PC-3 (cell line): ENCODE data around the gene LITAF. TPM values are rescaled to one million over a fixed set of nuclear protein-coding genes. Genes with fewer than 3 reads are reported as not detected.

Experiments
- ATAC-seq: fragments of 200-7000 bp; cut with Tn5 transposase; 2 replicates; pipeline ENCODE4 v1.9.1; 2020; ENCODE audit warnings: mild to moderate bottlenecking, moderate library complexity
- BruUV-seq: library from RNA; stranded (reverse); fragments of 400-500 nt; replicated peaks from 2 replicates; lab custom pipeline; 2021; lab: Mats Ljungman, UMichigan
- CTCF ChIA-PET: fragments of 300-600 bp; sonication (Branson Sonifier 250); formaldehyde crosslinking; loops from one replicate; lab custom pipeline; 2022; ENCODE audit warnings: antibody characterized with exemption; lab: Charles Lee
- POLR2A ChIA-PET: fragments of 300-600 bp; sonication (Branson Sonifier 250); formaldehyde crosslinking; loops from one replicate; lab custom pipeline; 2022; ENCODE audit warnings: antibody characterized with exemption; ENCODE audit not compliant: unreplicated experiment; lab: Charles Lee
- DNase-seq: peaks from one replicate; pipeline ENCODE4 v3.0.0-alpha.2; 2015
- H2AFZ ChIP-seq: fragments of 300-600 bp; sonication (generic); 2 replicates; pipeline ENCODE4 v1.6.0; 2016; ENCODE audit warnings: antibody characterized with exemption, low read length
- H3F3A ChIP-seq: fragments of 300-600 bp; sonication (generic); one replicate; pipeline ENCODE4 v1.6.0; 2017; ENCODE audit warnings: antibody characterized with exemption, low read length, control low read depth, mild to moderate bottlenecking; ENCODE audit not compliant: unreplicated experiment
- H3K27ac ChIP-seq: fragments of 300-600 bp; sonication (generic); 2 replicates; pipeline ENCODE4 v1.5.1; 2016; ENCODE audit warnings: mild to moderate bottlenecking, low read length
- H3K27me3 ChIP-seq: fragments of 300-600 bp; sonication (generic); 2 replicates; pipeline ENCODE4 v1.6.1; 2016; ENCODE audit warnings: low read length, mixed read lengths
- H3K36me3 ChIP-seq: fragments of 300-600 bp; sonication (generic); 2 replicates; pipeline ENCODE4 v1.6.1; 2016; ENCODE audit warnings: low read depth, mixed run types, low read length, mixed read lengths
- H3K4me1 ChIP-seq: fragments of 300-600 bp; sonication (generic); 2 replicates; pipeline ENCODE4 v1.5.1; 2016; ENCODE audit warnings: low read length; ENCODE audit not compliant: insufficient read depth
- H3K4me2 ChIP-seq: fragments of 300-600 bp; sonication (generic); 2 replicates; pipeline ENCODE4 v1.6.0; 2016; ENCODE audit warnings: low read length
- H3K4me3 ChIP-seq: fragments of 300-600 bp; sonication (generic); 2 replicates; pipeline ENCODE4 v1.5.1; 2016; ENCODE audit warnings: mild to moderate bottlenecking, low read length, mixed read lengths
- H3K79me2 ChIP-seq: fragments of 300-600 bp; sonication (generic); 2 replicates; pipeline ENCODE4 v1.6.1; 2017; ENCODE audit warnings: low read length, mixed read lengths
- H3K9ac ChIP-seq: fragments of 300-600 bp; sonication (generic); 2 replicates; pipeline ENCODE4 v1.6.0; 2016; ENCODE audit warnings: mild to moderate bottlenecking, low read length
- H3K9me2 ChIP-seq: fragments of 300-600 bp; sonication (generic); replicated peaks from 2 replicates; pipeline ENCODE4 v1.6.1; 2016; ENCODE audit warnings: mixed run types, low read length, mixed read lengths
- H3K9me3 ChIP-seq: fragments of 300-600 bp; sonication (generic); 2 replicates; pipeline ENCODE4 v1.6.1; 2016; ENCODE audit warnings: low read length, mixed read lengths
- H4K20me1 ChIP-seq: fragments of 300-600 bp; sonication (generic); 2 replicates; pipeline ENCODE4 v1.6.1; 2016; ENCODE audit warnings: low read length, mixed read lengths
- CTCF ChIP-seq: fragments of 300-600 bp; sonication (generic); conservative IDR thresholded peaks from 2 replicates; pipeline ENCODE4 v1.5.1; 2017; ENCODE audit warnings: antibody characterized with exemption, low read depth, mild to moderate bottlenecking, low read length
- EZH2 ChIP-seq: fragments of 300-600 bp; sonication (generic); IDR thresholded peaks from one replicate; pipeline ENCODE4 v1.6.1; 2017; ENCODE audit warnings: antibody characterized with exemption, mild to moderate bottlenecking, low read length; ENCODE audit not compliant: unreplicated experiment
- EZH2phosphoT487 ChIP-seq: fragments of 300-600 bp; sonication (generic); IDR thresholded peaks from 2 replicates; pipeline ENCODE4 v1.6.1; 2018; ENCODE audit warnings: mild to moderate bottlenecking, antibody characterized with exemption, low read length, borderline replicate concordance
- intact Hi-C: fragments of 100-400 bp; cut with micrococcal nuclease; formaldehyde crosslinking; loops from 2 replicates; pipeline ENCODE4 v1.9.0; 2023
- total RNA-seq: library from RNA; depleted of rRNA; stranded (reverse); fragments of >200 nt; gene quantifications from 2 replicates; pipeline ENCODE4 v1.2.3, GENCODE V29; 2014

Gene LITAF
- total RNA-seq, 1 experiment from 2014 or later = 13.1 TPM

- no peaks in the 10 kb centered on the region for H3K4me1 ChIP-seq
- DNase-seq = no peak
- H3K79me2 ChIP-seq = no peaks in the 10 kb centered on the region
- ChIA-PET POLR2A (no interaction called here), CTCF (no interaction called here)
- no peak overlapping the region for H3K4me3 ChIP-seq
- H3K36me3 ChIP-seq = no peaks in the 10 kb centered on the region
- no peaks in the 10 kb centered on the region for H3F3A ChIP-seq
- no peak for ATAC-seq
- TF ChIP-seq EZH2phosphoT487 (no peak), EZH2 (no peak), CTCF (no peak)
- H3K9me3 ChIP-seq = no peaks in the 10 kb centered on the region
- no TSS peak for BruUV-seq
- no peak overlapping the region for H3K4me2 ChIP-seq
- no peaks in the 10 kb centered on the region for H4K20me1 ChIP-seq
- no peaks in the 10 kb centered on the region for H3K9me2 ChIP-seq
- intact Hi-C loops = no loop called here
- H3K9ac ChIP-seq = no peak overlapping the region
- H3K27ac ChIP-seq = no peak overlapping the region
- H3K27me3 ChIP-seq = no peaks in the 10 kb centered on the region
- H2AFZ ChIP-seq = no peak overlapping the region
These were observed 57.4 kb downstream of the LITAF start for GRCh38 chr16:11529285-11529684.

GRCh38 chr16:11528053-11528452 is 58.7 kb downstream of the LITAF start:
- Histone ChIP-seq H3K79me2 (no peaks in the 10 kb centered on the region), H3K4me2 (no peak overlapping the region), H3K36me3 (no peaks in the 10 kb centered on the region), H3K27ac (no peak overlapping the region), H3K9ac (no peak overlapping the region), H3K4me3 (no peak overlapping the region), H3K4me1 (no peaks in the 10 kb centered on the region), H3K27me3 (no peaks in the 10 kb centered on the region), H4K20me1 (no peaks in the 10 kb centered on the region), H3K9me2 (no peaks in the 10 kb centered on the region), H2AFZ (no peak overlapping the region), H3F3A (no peaks in the 10 kb centered on the region), H3K9me3 (no peaks in the 10 kb centered on the region)
- ChIA-PET CTCF (interaction anchor here (0.6 kb wide), 1 partner anchor 130 kb away, joined by 5 read pairs; no protein-coding TSS in a partner anchor), POLR2A (no interaction called here)
- no TSS peak for BruUV-seq
- intact Hi-C loops = no loop called here
- TF ChIP-seq EZH2 = no peak
- no peak for TF ChIP-seq EZH2phosphoT487
- no peak for TF ChIP-seq CTCF
- DNase-seq (no peak), ATAC-seq (no peak)

- Histone ChIP-seq H4K20me1 (no peaks in the 10 kb centered on the region), H2AFZ (no peak overlapping the region), H3K4me2 (no peak overlapping the region), H3K9me2 (no peaks in the 10 kb centered on the region), H3K4me3 (no peak overlapping the region), H3K9ac (no peak overlapping the region), H3K36me3 (no peaks in the 10 kb centered on the region), H3K79me2 (no peaks in the 10 kb centered on the region), H3K4me1 (no peaks in the 10 kb centered on the region), H3K27ac (no peak overlapping the region), H3K9me3 (no peaks in the 10 kb centered on the region), H3F3A (no peaks in the 10 kb centered on the region), H3K27me3 (no peaks in the 10 kb centered on the region)
- DNase-seq (no peak), ATAC-seq (no peak)
- CTCF ChIA-PET = no interaction called here
- no TSS peak for BruUV-seq
- TF ChIP-seq EZH2phosphoT487 = no peak
- no peak for TF ChIP-seq CTCF
- TF ChIP-seq EZH2 = no peak
- POLR2A ChIA-PET = no interaction called here
- intact Hi-C loops = no loop called here
These were observed 59.9 kb downstream of the LITAF start for GRCh38 chr16:11526655-11527350.
